Epithelial cell of prostate (primary cell): ENCODE data around the gene PDE1C.

Source experiments
- DNase-seq: peaks from one replicate; pipeline ENCODE4 v3.0.0-alpha.2; 2011; ENCODE audit warnings: low read depth, low spot score
- H3K27ac ChIP-seq: fragments of 450-650 bp; 2 replicates; pipeline ENCODE4 v1.5.1; 2017; ENCODE audit warnings: mild to moderate bottlenecking

PDE1C gene

GRCh38 chr7:32047801-32048200 is 22.4 kb downstream of the PDE1C start:
- no peak overlapping the region for H3K27ac ChIP-seq
- DNase-seq, result no peak

DNA sequence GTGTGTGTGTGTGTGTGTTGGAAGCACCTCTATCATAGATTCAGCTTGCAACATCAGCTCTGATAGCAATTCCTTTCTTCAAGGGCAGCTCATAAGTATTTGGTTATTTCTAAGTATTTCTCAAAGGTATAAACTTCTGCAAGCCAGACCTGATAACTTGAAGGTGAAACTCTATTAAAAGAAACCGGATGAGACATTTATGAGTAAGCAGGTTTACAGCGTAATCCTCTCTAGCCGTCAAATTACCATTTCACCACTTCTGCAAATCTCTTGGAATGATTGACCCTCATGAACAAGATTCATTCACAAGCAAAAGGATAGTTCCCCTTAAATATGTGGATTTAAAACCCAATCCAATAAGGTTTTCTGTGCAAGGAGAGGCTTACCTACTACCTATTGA is 23.1 kb downstream of the PDE1C start:
- no peak for DNase-seq
- H3K27ac ChIP-seq, result no peak overlapping the region

GRCh38 chr7:32045228-32045627 is 25.0 kb downstream of the PDE1C start:
- DNase-seq, result no peak
- H3K27ac ChIP-seq, result no peak overlapping the region

- no peak overlapping the region for H3K27ac ChIP-seq
- DNase-seq, result no peak
Observed at GRCh38 chr7:32044739-32045138, 25.5 kb downstream of the PDE1C start.

DNA sequence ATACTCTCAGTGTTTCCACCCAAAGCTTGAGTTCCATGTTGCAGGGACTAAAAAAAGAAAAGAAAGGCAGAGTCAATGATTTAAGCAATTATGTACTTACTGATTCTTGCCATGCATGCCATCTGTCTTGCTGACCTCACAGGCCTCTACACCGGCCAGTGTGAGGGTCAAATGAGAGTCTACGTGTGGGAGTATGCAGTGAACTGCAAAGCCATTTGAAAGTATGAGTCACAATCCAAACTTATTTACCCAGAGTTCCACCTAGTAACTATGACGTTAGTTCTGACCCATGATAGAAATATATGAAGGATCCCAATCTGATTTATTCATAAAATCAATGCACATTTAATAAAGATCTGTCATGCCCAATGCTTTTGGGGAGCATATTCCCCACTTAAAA is 26.5 kb downstream of the PDE1C start:
- H3K27ac ChIP-seq, result no peak overlapping the region
- DNase-seq, result no peak

DNA sequence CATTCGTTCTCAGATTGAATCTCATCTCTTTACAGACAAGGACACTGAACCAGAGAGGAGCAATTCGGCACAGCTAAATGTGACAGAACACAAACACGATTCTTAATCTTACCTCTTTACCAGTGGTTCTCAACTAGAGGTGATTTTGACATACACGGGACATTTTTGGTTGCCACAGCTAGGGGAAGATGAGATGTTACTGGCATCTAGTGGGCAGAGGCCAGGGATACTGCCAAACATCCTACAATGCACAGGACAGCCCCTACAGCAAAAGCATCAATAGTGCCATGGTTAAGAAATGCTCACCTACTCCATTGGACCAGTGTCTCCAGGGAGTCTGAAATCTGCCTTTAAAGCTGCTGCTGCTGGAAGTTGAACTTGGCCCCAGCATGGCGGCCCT is 27.3 kb downstream of the PDE1C start:
- H3K27ac ChIP-seq, result no peak overlapping the region
- no peak for DNase-seq

DNA sequence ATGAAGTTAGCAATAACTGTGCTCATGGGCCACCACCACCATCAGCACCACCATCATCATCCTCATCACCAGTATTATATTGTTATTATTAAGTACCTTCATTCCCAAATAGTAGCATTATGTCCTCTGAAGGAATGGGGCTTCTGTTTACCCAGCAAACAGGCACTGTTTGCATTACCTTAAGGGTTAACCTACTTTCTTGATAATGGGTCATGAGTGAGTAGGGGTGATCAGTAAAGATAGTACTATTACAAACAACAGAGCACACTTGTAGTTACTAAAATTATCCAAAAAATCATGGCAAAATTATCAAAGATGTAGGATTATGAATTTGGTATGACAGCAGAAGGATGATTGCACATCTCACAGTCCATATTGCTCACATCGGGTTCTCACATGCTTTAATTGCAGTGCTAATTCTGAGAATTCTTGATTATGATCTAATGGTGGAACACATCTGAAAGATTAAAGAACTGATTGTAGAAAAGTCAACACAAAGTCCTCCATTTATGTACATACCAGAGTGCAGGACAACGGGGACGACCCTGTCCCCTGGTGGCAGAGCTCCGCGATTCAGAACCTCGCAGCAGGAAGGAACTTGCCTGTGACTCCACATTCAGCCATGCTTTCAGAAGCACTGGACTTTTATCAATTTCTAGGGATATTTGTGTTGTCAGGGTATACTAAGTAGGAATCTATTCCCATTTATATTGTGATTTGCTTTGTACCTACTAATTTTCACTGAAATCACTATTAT is 31.0 kb downstream of the PDE1C start:
- no peak overlapping the region for H3K27ac ChIP-seq
- no peak for DNase-seq

DNA sequence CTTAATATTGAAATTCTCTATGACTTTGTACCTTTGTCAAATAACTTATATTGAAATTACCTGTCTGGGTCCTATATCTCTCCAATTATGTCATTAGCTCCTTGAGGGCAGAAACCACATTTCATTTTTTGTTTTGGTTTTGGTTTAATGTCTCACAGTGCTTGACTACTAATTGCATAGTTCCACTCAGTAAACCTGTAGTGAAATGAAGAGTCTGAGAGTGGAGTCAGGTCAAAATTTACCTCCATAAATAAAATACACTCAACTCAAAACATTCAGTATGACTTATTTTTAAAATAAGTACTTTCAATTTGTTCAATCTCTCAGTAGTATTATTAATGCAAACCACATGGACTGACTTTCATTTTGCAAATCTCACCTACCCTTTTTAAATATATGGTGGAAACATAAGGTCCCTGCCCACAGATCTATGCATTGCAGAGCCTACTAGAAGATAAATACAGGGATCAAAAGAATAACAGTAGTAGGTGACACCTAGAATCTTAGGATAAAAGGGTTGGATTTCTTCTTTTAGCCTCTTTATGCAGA is 32.5 kb downstream of the PDE1C start:
- no peak for DNase-seq
- no peak overlapping the region for H3K27ac ChIP-seq

- DNase-seq, result no peak
Observed at GRCh38 chr7:32036557-32036956, 33.6 kb downstream of the PDE1C start.

DNA sequence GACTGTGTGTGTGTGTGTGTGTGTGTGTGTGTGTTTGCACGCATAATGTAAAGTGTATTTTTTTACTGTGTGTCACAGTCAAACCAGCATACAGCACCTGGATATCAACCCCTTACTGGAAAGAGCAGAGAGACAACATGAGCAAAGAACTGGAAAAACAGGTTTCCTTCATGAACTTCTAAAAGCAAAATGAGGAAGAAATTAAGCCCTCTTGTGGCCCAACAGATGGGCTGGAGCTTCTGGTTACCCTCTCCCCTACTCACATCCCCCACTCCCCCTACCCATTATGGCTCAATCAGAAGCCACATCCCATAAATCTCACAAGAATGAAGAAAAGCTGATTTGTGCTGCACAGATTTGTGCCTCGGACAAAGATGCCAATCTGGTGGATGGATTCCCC is 36.2 kb downstream of the PDE1C start:
- peak; percentile 44 for DNase-seq
- H3K27ac ChIP-seq, result no peak overlapping the region

More at GRCh38 chr7:32036557-32036956, 33.6 kb downstream of the PDE1C start:
- H3K27ac ChIP-seq, result no peak overlapping the region

GRCh38 chr7:32033006-32033405 is 37.2 kb downstream of the PDE1C start:
- H3K27ac ChIP-seq, result no peak overlapping the region
- no peak for DNase-seq

DNA sequence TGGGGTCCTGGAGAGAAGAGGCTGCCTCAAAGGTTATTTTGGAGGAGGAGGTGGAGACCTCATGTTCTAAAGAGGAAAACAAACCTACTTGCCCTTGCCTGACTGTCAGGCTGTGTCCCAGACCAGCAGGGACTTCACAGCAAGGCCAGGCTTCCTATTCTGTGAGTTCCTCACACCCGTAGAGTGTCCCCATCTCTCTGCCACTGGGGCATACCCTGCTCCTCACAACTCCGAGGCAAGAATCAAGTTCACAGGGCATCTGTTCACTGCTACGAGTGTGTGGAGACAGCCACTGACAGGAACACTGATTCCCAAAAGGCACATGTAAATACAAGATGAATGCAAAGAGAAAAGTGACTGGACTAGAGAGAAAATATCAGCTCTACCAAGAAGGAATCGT is 38.0 kb downstream of the PDE1C start:
- no peak for DNase-seq
- H3K27ac ChIP-seq, result no peak overlapping the region

DNA sequence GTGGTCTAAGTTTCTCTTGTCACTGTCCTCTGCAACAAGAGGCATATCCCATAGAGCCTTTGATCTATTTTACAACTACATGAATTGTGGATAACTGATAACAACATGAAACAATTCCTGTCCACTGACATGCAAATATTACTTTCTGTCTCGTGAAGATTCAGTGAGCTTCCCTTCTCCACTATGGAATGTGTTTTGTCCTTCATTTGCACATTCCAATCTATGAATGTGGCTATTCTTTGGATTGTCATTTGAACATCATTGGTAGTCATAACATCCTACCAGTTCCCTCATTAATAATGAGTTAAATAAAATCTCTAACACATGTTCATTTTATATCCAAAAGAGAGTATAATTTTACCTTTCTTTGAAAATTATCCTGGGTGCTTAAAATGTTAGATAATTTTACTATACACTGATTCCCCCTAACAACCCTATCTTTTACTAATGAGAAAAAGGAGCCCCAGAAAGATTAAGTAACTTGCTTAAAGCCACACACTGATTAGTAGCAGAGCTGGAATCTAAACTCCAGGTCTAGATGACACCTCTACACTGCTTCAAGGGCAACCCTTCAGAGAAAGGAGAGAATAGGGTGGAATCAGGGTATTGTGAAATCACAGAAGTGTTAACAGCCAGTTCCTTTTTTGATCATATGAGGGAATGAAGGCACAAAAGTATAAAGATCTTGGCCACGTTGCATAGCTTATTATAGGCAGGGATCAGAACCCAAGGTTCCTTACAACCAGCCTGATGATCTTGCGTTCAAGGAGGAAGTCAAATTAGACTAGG is 39.1 kb downstream of the PDE1C start:
- no peak overlapping the region for H3K27ac ChIP-seq
- no peak for DNase-seq

DNA sequence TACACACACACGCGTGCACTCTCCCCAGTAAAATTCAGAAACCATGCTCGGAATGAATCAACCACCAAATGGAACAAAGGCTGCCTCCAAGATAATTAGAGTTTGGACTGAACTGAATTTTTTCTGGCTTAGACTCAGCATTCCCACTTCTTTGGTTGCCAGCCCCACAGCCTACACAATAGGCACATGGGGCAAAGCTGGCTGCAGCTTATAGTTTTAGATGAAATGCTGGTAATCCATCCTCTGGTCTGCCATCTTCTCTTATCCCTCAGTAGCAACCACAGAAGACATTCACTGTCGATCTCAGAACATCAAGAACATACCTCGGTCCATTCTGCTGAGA is 44.2 kb downstream of the PDE1C start:
- no peak for DNase-seq
- H3K27ac ChIP-seq, result no peak overlapping the region

DNA sequence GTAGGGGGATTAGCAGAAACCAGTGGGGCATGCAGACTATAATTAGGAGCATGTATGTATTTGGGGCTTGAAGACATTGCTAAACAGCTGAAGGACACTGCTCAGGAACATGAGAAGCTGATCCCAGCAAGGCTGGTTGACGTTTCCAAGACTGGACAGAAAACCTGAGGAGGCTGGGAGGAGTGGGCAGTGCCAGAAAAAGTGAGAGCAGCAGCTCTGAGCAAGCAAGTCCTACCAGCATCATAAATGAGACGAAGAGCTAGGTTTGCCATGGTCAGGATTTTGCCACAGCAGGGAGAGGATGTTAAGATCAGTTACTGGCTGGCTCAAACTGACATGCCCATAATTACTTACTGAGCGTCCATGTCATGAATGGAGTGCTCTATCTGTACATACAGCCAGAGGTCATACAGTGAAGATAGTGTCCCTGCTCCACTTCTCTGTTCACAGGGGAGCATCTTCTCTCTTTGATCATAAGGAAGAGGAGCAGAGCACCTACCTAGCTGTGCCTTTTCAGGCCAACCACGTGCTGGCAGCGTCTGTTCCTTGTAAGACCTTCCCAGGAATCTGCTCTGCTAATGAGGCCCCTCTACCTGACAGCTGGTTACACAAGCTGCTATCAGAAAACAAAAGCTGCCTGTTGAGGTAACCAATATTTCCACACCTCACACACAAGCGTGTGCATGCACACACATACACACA is 44.7 kb downstream of the PDE1C start:
- no peak overlapping the region for H3K27ac ChIP-seq
- DNase-seq, result no peak

- DNase-seq, result no peak
- H3K27ac ChIP-seq, result no peak overlapping the region
Observed at GRCh38 chr7:32023376-32023775, 46.8 kb downstream of the PDE1C start.

DNA sequence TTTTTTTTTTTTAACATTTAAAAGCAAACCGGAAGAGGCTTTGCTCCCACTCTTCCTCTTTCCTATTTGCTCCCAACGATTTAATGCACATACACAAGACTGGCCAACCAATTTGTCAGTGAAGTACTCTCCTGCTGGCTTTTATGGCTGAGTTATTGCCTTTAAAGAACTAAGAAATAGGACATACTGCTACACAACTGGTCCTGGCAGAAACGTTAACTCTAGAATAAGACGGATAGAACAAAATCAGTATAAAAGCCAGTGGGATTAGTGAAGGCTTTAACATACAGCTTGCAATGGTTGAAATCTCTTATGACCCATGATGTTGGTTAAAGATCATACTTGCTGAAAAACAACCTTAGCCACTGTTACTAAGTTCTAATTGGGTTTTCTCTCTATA is 47.2 kb downstream of the PDE1C start:
- DNase-seq, result no peak
- H3K27ac ChIP-seq, result no peak overlapping the region

GRCh38 chr7:32020551-32021159 is 49.6 kb downstream of the PDE1C start:
- no peak overlapping the region for H3K27ac ChIP-seq
- DNase-seq, result no peak

DNA sequence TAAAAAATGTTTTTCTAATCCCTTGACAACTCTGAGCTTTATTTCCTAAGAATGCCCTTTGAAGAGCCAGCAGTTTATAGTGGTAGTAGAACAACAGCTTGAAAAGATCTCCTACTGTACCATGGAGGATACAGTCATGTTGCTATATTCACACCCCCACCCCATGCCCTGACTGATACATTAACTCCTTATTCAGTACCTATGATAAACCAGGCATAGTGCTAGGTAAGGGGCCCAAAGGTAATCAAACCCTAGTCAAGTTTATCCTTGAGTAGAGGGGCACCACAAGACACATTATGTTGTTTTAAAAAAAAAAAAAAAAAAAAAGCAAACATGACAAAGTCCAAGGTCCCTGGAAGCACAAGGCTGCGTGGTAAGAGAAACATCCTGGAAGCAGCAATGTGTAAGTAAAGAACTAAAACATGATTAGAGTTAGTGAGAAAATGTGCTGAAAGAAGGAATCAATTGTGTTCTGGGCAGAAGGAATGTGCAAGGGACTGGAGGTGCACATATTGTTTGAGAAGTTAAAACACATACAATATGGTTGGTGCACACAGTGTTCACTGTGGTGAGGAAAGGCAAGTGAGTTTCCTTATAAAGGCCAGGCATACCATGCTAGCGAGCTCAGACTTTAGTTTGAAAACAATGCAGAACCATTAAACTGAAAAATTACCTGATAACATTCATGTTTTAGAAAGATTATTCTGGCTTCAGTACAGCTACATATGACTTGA is 51.2 kb downstream of the PDE1C start:
- H3K27ac ChIP-seq, result no peak overlapping the region
- no peak for DNase-seq

GRCh38 chr7:32015133-32015532 is 55.1 kb downstream of the PDE1C start:
- no peak for DNase-seq
- H3K27ac ChIP-seq, result no peak overlapping the region
